CD4-positive, alpha-beta T cell (primary cell): ENCODE measurements around the gene SCRT2. TPM values are rescaled to one million over a fixed set of nuclear protein-coding genes. Genes with fewer than 3 reads are reported as not detected.

Experiments
- ATAC-seq: fragments of 200-7000 bp; cut with Tn5 transposase; one replicate; pipeline ENCODE4 v1.10.0; 2022; ENCODE audit warnings: mild to moderate bottlenecking; ENCODE audit not compliant: poor library complexity
- CTCF ChIA-PET: fragments of 350-600 bp; sonication (Branson Sonifier 250); formaldehyde crosslinking; loops from one replicate; lab custom pipeline; 2021; ENCODE audit warnings: antibody characterized with exemption, inconsistent platforms; lab: Charles Lee
- POLR2A ChIA-PET: fragments of 350-600 bp; sonication (Branson Sonifier 250); formaldehyde crosslinking; loops from one replicate; lab custom pipeline; 2021; ENCODE audit warnings: antibody characterized with exemption, inconsistent platforms; lab: Charles Lee
- DNase-seq, 14 experiments: peaks; one replicate each; pipeline ENCODE4 v3.0.0-alpha.2; 2013 to 2020; ENCODE audit warnings: mixed read lengths in 2 of 14
- H3K27ac ChIP-seq, 2 donors: one replicate each; pipeline versions ENCODE4 v1.5.1 to v1.7.0; 2013; ENCODE audit warnings: low read length in 2 of 2, low read depth in 1 of 2, mild to moderate bottlenecking in 1 of 2
- H3K27me3 ChIP-seq, 2 experiments: 1 replicate in 1 of 2; 2 replicates in 1 of 2; pipeline versions ENCODE4 v1.6.1 to v1.7.0; 2013; ENCODE audit warnings: low read length in 2 of 2, control low read depth in 1 of 2, mild to moderate bottlenecking in 1 of 2, moderate library complexity in 1 of 2; ENCODE audit not compliant: insufficient read depth in 2 of 2, control insufficient read depth in 1 of 2
- H3K36me3 ChIP-seq: one replicate; pipeline ENCODE4 v1.6.1; 2013; ENCODE audit warnings: low read length, control low read depth; ENCODE audit not compliant: insufficient read depth
- H3K4me1 ChIP-seq: one replicate; pipeline ENCODE4 v1.6.1; 2013; ENCODE audit warnings: low read length, control low read depth; ENCODE audit not compliant: insufficient read depth
- H3K4me3 ChIP-seq: one replicate; pipeline ENCODE4 v1.5.1; 2013; ENCODE audit warnings: mild to moderate bottlenecking, low read length, moderate library complexity
- H3K9me3 ChIP-seq, 2 experiments: 1 replicate in 1 of 2; 2 replicates in 1 of 2; pipeline versions ENCODE4 v1.6.1 to v1.7.0; 2013; ENCODE audit warnings: low read length in 2 of 2, mild to moderate bottlenecking in 2 of 2, control low read depth in 1 of 2, moderate library complexity in 1 of 2; ENCODE audit not compliant: control insufficient read depth in 1 of 2, insufficient read depth in 1 of 2
- H3K27ac Mint-ChIP-seq: one replicate; pipeline ENCODE4 v1.8.0; 2020; ENCODE audit warnings: mixed read lengths
- H3K27me3 Mint-ChIP-seq: one replicate; pipeline ENCODE4 v1.8.0; 2021; ENCODE audit warnings: mixed read lengths
- H3K36me3 Mint-ChIP-seq: one replicate; pipeline ENCODE4 v1.8.0; 2021; ENCODE audit warnings: low read depth, mixed read lengths
- H3K4me1 Mint-ChIP-seq: one replicate; pipeline ENCODE4 v1.8.0; 2021; ENCODE audit warnings: low read depth, mixed read lengths
- H3K4me3 Mint-ChIP-seq: one replicate; pipeline ENCODE4 v1.8.0; 2020; ENCODE audit warnings: mild to moderate bottlenecking, mixed read lengths
- H3K9me3 Mint-ChIP-seq: one replicate; pipeline ENCODE4 v1.8.0; 2020; ENCODE audit warnings: mixed read lengths
- CTCF ChIP-seq: fragments of 200-600 bp; IDR thresholded peaks from one replicate; pipeline ENCODE4 v1.8.0; 2022; ENCODE audit warnings: antibody characterized with exemption, mild to moderate bottlenecking
- intact Hi-C, 2 experiments: fragments of 100-400 bp; cut with DNase I in 1 of 2; cut with micrococcal nuclease in 1 of 2; formaldehyde crosslinking; loops; one replicate each; pipeline versions ENCODE4 v1.15.1 to v1.9.0; 2023 to 2025; cut with DNase I, micrococcal nuclease
- total RNA-seq, 174 experiments: library from RNA in 2 of 174; stranded (reverse) in 2 of 174; gene quantifications; one replicate each; pipeline ENCODE4 v1.2.3 and lab custom pipeline; 2021 to 2026

The SCRT2 gene
- total RNA-seq, 2 experiments from 2014 or later, result not detected

GRCh38 chr20:667351-668034, 8.1 kb downstream of the SCRT2 start:
- intact Hi-C loops, result loop anchor here (1.0 to 5.0 kb wide), 2 partner anchors 313 to 315 kb away; no protein-coding TSS in a partner anchor
- Histone ChIP-seq H3K4me1 (no peaks in the 10 kb centered on the region), H3K27ac (no peak overlapping the region), H3K36me3 (no peaks in the 10 kb centered on the region), H3K9me3 (peaks cover 0 to 5% of the 10 kb centered on the region in 2 experiments), H3K4me3 (no peak overlapping the region), H3K27me3 (peaks cover 52 to 65% of the 10 kb centered on the region in 2 experiments)
- Mint-ChIP-seq H3K36me3 (no peaks in the 10 kb centered on the region), H3K9me3 (no peaks in the 10 kb centered on the region), H3K27ac (no peak overlapping the region), H3K4me3 (no peak overlapping the region), H3K27me3 (peaks cover 79% of the 10 kb centered on the region), H3K4me1 (no peaks in the 10 kb centered on the region)
- peak; percentile 70 for TF ChIP-seq CTCF
- ChIA-PET CTCF (interaction anchor here (0.6 to 1.7 kb wide), 4 partner anchors 15 to 380 kb away, joined by 3 to 6 read pairs (median 4); partner anchors contain the start of gene SRXN1), POLR2A (no interaction called here)
- peak; percentile 20 to 71 (median 46) for DNase-seq
- ATAC-seq, result no peak

- TF ChIP-seq CTCF, result no peak
- peaks cover 0 to 8% of the 10 kb centered on the region in 2 experiments for H3K9me3 ChIP-seq
- ATAC-seq (no peak), DNase-seq (no peak)
- Mint-ChIP-seq H3K27me3 (peaks cover 75% of the 10 kb centered on the region), H3K4me3 (no peak overlapping the region), H3K36me3 (no peaks in the 10 kb centered on the region), H3K4me1 (no peaks in the 10 kb centered on the region), H3K9me3 (no peaks in the 10 kb centered on the region), H3K27ac (no peak overlapping the region)
- CTCF ChIA-PET, result interaction anchor here (0.6 to 1.7 kb wide), 4 partner anchors 14 to 379 kb away, joined by 3 to 6 read pairs (median 4); partner anchors contain the start of gene SRXN1
- H3K27me3 ChIP-seq, result peaks cover 53 to 66% of the 10 kb centered on the region in 2 experiments
- H3K4me3 ChIP-seq, result no peak overlapping the region
- POLR2A ChIA-PET, result no interaction called here
- H3K27ac ChIP-seq, result no peak overlapping the region
- no peaks in the 10 kb centered on the region for H3K4me1 ChIP-seq
- H3K36me3 ChIP-seq, result no peaks in the 10 kb centered on the region
- intact Hi-C loops, result loop anchor here in 1 of 2 experiments (5.0 kb wide), 1 partner anchor 315 kb away; no protein-coding TSS in a partner anchor
Observed at GRCh38 chr20:666877-667276, 8.7 kb downstream of the SCRT2 start.

- Mint-ChIP-seq H3K4me1 (no peaks in the 10 kb centered on the region), H3K36me3 (no peaks in the 10 kb centered on the region), H3K27me3 (peaks cover 74% of the 10 kb centered on the region), H3K4me3 (no peak overlapping the region), H3K9me3 (no peaks in the 10 kb centered on the region), H3K27ac (no peak overlapping the region)
- Histone ChIP-seq H3K27ac (no peak overlapping the region), H3K4me1 (no peaks in the 10 kb centered on the region), H3K9me3 (peaks cover 0 to 6% of the 10 kb centered on the region in 2 experiments), H3K27me3 (peaks cover 52 to 72% of the 10 kb centered on the region in 2 experiments), H3K4me3 (no peak overlapping the region), H3K36me3 (no peaks in the 10 kb centered on the region)
- DNase-seq, result no peak
- intact Hi-C loops, result loop anchor here in 1 of 2 experiments (5.0 kb wide), 1 partner anchor 313 kb away; no protein-coding TSS in a partner anchor
- ATAC-seq, result no peak
- ChIA-PET POLR2A (no interaction called here), CTCF (no interaction called here)
- TF ChIP-seq CTCF, result no peak
Observed at GRCh38 chr20:665276-665675, 10.3 kb downstream of the SCRT2 start.
